HG02678 (cell line): ENCODE measurements around the gene KRTCAP2.
"Not testable (repeated sequence)": the region's sequence is repeated elsewhere in the genome, so short reads cannot be mapped to it uniquely, and the experiment has no call there.

Source experiments
- ATAC-seq: cut with Tn5 transposase; IDR thresholded peaks from one replicate; pipeline ENCODE4 v1.9.1; 2021; ENCODE audit warnings: mild to moderate bottlenecking, moderate library complexity; ENCODE audit not compliant: unreplicated experiment

The KRTCAP2 gene

GRCh38 chr1:155172732-155173477 is at the start of gene KRTCAP2:
TSS of gene KRTCAP2 (minus strand) at chr1:155173304. CDS start at chr1:155173224, 80 bp downstream.
- ATAC-seq, result peak; percentile 82

- not testable (repeated sequence) for ATAC-seq
Observed at GRCh38 chr1:155220211-155220965, 47.3 kb upstream of the KRTCAP2 start.

GRCh38 chr1:155219592-155220031 is 46.5 kb upstream of the KRTCAP2 start:
- ATAC-seq, result no peak

- ATAC-seq, result no peak
Observed at GRCh38 chr1:155218854-155219591, 45.9 kb upstream of the KRTCAP2 start.

- ATAC-seq, result not testable (repeated sequence)
Observed at GRCh38 chr1:155214702-155215101, 41.6 kb upstream of the KRTCAP2 start.

GRCh38 chr1:155212051-155212440 is 38.9 kb upstream of the KRTCAP2 start:
- ATAC-seq, result not testable (repeated sequence)

- not testable (repeated sequence) for ATAC-seq
Observed at GRCh38 chr1:155211381-155212050, 38.4 kb upstream of the KRTCAP2 start.

- no peak for ATAC-seq
Observed at GRCh38 chr1:155210314-155211104, 37.4 kb upstream of the KRTCAP2 start.

GRCh38 chr1:155209312-155209721 is 36.2 kb upstream of the KRTCAP2 start:
- no peak for ATAC-seq

- ATAC-seq, result peak; percentile 83
Observed at GRCh38 chr1:155208541-155209311, 35.6 kb upstream of the KRTCAP2 start, which contains the start of gene MTX1. TSS of gene MTX1 (plus strand) at chr1:155208695. CDS start at chr1:155208805, 110 bp downstream.

- ATAC-seq, result no peak
Observed at GRCh38 chr1:155207806-155208540, 34.9 kb upstream of the KRTCAP2 start, which contains the start of gene THBS3. TSS of gene THBS3 (minus strand) at chr1:155207897. CDS start at chr1:155207876, 21 bp downstream.

GRCh38 chr1:155206891-155207805 is 34.0 kb upstream of the KRTCAP2 start:
- ATAC-seq, result no peak

GRCh38 chr1:155205969-155206593 is 33.0 kb upstream of the KRTCAP2 start:
- ATAC-seq, result no peak

- no peak for ATAC-seq
Observed at GRCh38 chr1:155205035-155205434, 31.9 kb upstream of the KRTCAP2 start.

- ATAC-seq, result no peak
Observed at GRCh38 chr1:155202731-155203515, 29.8 kb upstream of the KRTCAP2 start.

GRCh38 chr1:155202198-155202597 is 29.1 kb upstream of the KRTCAP2 start:
- no peak for ATAC-seq
